Measurements from ENCODE around the gene PPIF. TPM values are rescaled to one million over a fixed set of nuclear protein-coding genes. Genes with fewer than 3 reads are reported as not detected.
"Not testable (repeated sequence)": the region's sequence is repeated elsewhere in the genome, so short reads cannot be mapped to it uniquely, and the experiment has no call there.

Gene PPIF
- total RNA-seq, 4 donors from 2014 or later, result 40.2 to 141 (median 56.6) TPM

DNA sequence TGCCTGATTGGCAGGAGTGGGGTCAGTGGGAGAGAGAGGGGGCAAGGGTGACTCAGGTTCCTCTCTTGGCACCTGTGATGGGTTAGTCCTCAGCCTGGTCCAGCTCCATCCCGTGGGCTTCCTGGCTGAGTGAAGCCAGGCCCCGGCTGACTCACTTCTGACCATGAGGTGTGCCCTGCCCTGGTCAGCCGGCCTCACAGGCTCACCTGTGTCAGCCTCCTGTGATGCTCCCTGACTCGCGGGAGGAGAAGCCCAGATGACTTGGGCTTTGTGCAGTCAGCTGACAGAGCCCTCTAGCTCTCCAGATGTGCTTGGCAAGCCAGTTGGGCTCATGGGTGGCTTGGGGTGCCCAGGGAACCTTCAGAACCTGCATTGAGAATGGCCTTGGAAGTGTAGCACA lies 16.0 kb upstream of the PPIF start:
- no peak overlapping the region for H3K4me3 ChIP-seq
- WGBS, 2 donors, result 50 to 77% methylated on average over 1 to 5 of the region's 5 CpGs
- DNase-seq, result no peak
- H3K4me1 ChIP-seq, result peaks cover 0 to 24% (median 7%) of the 10 kb centered on the region in 3 donors
- H3K9me3 ChIP-seq, result no peaks in the 10 kb centered on the region
- H3K27ac ChIP-seq, result peak overlapping the region in 1 of 4 donors; percentile 34
- TF ChIP-seq POLR2A (IDR thresholded peaks at IDR 0.05), result no peak
- TF ChIP-seq, protein P1, sequence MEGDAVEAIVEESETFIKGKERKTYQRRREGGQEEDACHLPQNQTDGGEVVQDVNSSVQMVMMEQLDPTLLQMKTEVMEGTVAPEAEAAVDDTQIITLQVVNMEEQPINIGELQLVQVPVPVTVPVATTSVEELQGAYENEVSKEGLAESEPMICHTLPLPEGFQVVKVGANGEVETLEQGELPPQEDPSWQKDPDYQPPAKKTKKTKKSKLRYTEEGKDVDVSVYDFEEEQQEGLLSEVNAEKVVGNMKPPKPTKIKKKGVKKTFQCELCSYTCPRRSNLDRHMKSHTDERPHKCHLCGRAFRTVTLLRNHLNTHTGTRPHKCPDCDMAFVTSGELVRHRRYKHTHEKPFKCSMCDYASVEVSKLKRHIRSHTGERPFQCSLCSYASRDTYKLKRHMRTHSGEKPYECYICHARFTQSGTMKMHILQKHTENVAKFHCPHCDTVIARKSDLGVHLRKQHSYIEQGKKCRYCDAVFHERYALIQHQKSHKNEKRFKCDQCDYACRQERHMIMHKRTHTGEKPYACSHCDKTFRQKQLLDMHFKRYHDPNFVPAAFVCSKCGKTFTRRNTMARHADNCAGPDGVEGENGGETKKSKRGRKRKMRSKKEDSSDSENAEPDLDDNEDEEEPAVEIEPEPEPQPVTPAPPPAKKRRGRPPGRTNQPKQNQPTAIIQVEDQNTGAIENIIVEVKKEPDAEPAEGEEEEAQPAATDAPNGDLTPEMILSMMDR (IDR thresholded peaks at IDR 0.05), result no peak
- no peaks in the 10 kb centered on the region for H3K36me3 ChIP-seq
- intact Hi-C loops (cut with DNase I), result no loop called here
- H3K27me3 ChIP-seq, result no peaks in the 10 kb centered on the region

DNA sequence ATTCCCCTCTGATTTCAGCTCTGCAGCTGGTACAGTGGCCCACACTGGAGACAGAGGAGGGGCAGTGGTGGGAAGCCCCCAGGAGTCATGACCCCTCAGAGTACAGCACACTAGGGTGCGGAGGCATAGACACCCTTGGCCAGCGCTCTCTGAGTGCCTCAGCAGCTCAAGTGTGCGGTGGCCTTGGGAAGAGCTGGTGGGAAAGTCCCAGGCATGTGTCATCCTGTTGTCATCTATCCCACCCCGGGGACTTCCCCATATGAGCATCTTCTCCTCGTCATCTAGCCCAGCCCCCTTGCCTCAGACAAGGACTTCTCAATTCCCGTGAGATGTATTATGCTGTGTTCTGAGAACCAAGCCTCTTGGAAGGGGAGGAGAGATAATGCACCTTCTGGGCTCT lies 15.6 kb upstream of the PPIF start:
- Histone ChIP-seq H3K4me1 (peaks cover 0 to 24% (median 7%) of the 10 kb centered on the region in 3 donors), H3K9me3 (no peaks in the 10 kb centered on the region), H3K4me3 (no peak overlapping the region), H3K27ac (peak overlapping the region in 1 of 4 donors; percentile 34), H3K36me3 (no peaks in the 10 kb centered on the region), H3K27me3 (no peaks in the 10 kb centered on the region)
- 24 to 67% methylated on average over 1 to 4 of the region's 6 CpGs for WGBS, 2 donors
- intact Hi-C loops (cut with DNase I), result no loop called here
- no peak for TF ChIP-seq POLR2A (IDR thresholded peaks at IDR 0.05)
- TF ChIP-seq, protein P1 (IDR thresholded peaks at IDR 0.05), result no peak
- no peak for DNase-seq

DNA sequence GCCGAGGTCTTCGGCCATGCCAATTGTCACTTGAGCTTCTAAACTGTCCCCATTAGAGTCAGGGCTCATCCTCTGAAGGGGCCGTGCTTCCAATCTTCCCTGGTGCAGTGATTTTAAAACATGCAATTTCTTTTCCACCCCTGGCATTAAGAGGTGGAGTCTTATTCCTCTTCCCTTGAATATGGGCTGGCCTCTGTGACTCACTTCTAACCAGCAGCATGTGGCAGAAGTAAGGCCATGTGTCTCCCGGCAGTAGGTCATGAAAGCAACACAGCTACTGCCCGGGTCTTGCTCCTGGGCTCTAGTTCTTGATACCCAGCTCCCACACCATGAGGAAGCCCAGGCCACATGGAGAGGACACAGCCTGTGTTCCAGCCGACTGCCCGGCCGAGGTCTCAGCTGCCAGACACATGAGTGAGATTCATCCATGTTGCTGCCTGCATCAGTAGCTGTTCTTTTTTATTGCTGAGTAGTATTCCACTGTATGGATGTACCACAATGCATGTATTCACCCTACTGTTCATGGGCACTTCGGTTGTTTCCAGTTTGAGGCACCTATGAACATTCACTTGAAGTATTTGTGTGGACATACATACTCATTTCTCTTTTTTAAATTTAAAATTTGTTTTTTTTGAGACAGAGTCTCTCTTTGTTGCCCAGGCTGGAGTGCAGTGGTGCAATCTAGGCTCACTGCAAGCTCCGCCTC lies 14.5 kb upstream of the PPIF start:
- H3K27me3 ChIP-seq; intact Hi-C loops (cut with DNase I); H3K27ac ChIP-seq; H3K4me3 ChIP-seq; H3K36me3 ChIP-seq; DNase-seq; H3K9me3 ChIP-seq: not testable (repeated sequence)
- 95 to 100% methylated on average over 2 of the region's 10 CpGs for WGBS, 2 donors
- H3K4me1 ChIP-seq, result peaks cover 0 to 24% (median 7%) of the 10 kb centered on the region in 3 donors

DNA sequence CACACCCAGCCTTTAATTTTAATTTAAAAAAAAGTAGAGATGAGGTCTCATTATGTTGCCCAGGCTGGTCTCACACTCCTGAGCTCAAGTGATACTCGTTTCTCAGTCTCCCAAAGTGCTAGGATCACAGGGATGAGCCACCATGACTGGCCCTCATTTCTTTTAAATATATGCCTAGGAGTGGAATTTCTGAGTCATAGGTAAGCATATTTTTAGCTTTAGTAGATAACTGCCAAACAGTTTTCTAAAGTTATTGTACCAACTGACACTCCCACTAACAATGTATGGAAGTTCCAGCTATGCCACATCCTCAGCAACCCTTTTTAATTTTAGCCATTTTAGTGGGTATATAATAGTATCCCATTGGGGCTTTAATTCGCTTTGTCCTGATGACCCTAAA lies 13.8 kb upstream of the PPIF start:
- intact Hi-C loops (cut with DNase I), result no loop called here
- Histone ChIP-seq H3K4me3 (no peak overlapping the region), H3K9me3 (no peaks in the 10 kb centered on the region), H3K27me3 (no peaks in the 10 kb centered on the region), H3K4me1 (peaks cover 0 to 22% (median 7%) of the 10 kb centered on the region in 3 donors), H3K27ac (no peak overlapping the region), H3K36me3 (no peaks in the 10 kb centered on the region)
- 66 to 86% methylated on average over 2 of the region's 2 CpGs for WGBS, 2 donors
- TF ChIP-seq, protein P1 (IDR thresholded peaks at IDR 0.05), result no peak
- no peak for TF ChIP-seq POLR2A (IDR thresholded peaks at IDR 0.05)
- no peak for DNase-seq

DNA sequence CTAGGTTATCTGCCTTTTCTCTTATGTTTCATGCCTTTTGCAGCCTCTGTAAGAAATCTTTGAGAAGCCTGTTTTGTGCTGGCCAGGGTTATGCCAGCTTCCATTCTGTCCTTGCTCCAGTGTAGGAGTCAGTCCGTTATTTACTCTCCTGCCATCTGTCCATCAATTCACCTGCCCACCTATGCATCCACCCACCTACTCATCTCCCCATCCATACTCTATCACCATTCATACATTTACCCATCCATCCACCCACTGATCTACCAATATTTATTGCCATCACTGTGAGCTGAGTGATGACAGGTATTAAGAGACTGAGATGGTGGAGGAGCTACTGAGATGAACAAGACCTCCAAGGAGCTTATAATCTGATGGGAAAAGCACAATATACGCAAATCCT lies 12.7 kb upstream of the PPIF start:
- 90 to 98% methylated on average over 2 of the region's 2 CpGs for WGBS, 2 donors
- intact Hi-C loops (cut with DNase I), result no loop called here
- no peak overlapping the region for H3K27ac ChIP-seq

More for the DNA sequence above, 12.7 kb upstream of the PPIF start:
- Histone ChIP-seq H3K4me3 (no peak overlapping the region), H3K9me3 (no peaks in the 10 kb centered on the region), H3K27me3 (no peaks in the 10 kb centered on the region), H3K36me3 (no peaks in the 10 kb centered on the region), H3K4me1 (peaks cover 0 to 18% (median 0%) of the 10 kb centered on the region in 3 donors)
- DNase-seq, result no peak
- TF ChIP-seq POLR2A (IDR thresholded peaks at IDR 0.05), result no peak
- TF ChIP-seq, protein P1 (IDR thresholded peaks at IDR 0.05), result no peak

All from esophagus squamous epithelium (tissue), 5 donors.